Fibroblast of lung (primary cell): ENCODE data around the gene KRT80. TPM values are rescaled to one million over a fixed set of nuclear protein-coding genes. Genes with fewer than 3 reads are reported as not detected.
A peak's percentile ranks its signal among the peaks of the same experiment; 100 is the strongest.
"Not testable (repeated sequence)": the region's sequence is repeated elsewhere in the genome, so short reads cannot be mapped to it uniquely, and the experiment has no call there.

Experiments used
- DNase-seq, 2 donors: peaks; one replicate each; pipeline versions ENCODE4 v3.0.0 to v3.0.0-alpha.2; 2010; ENCODE audit warnings: low read depth in 2 of 2
- H2AFZ ChIP-seq: 2 replicates; pipeline ENCODE4 v1.5.1; 2012; ENCODE audit warnings: low read length, control low read depth, inconsistent platforms
- H3K27ac ChIP-seq: 2 replicates; pipeline ENCODE4 v1.5.1; 2011; ENCODE audit warnings: low read length, control low read depth; ENCODE audit not compliant: insufficient read depth
- H3K27me3 ChIP-seq: 2 replicates; pipeline ENCODE4 v1.5.1; 2011; ENCODE audit warnings: mild to moderate bottlenecking, low read length; ENCODE audit not compliant: control insufficient read depth, insufficient read depth
- H3K36me3 ChIP-seq: 2 replicates; pipeline ENCODE4 v1.5.1; 2011; ENCODE audit warnings: low read length; ENCODE audit not compliant: control insufficient read depth, insufficient read depth
- H3K4me1 ChIP-seq: 2 replicates; pipeline ENCODE4 v1.5.1; 2011; ENCODE audit warnings: low read length; ENCODE audit not compliant: control insufficient read depth, insufficient read depth; ENCODE audit errors: extremely low read depth
- H3K4me2 ChIP-seq: 2 replicates; pipeline ENCODE4 v1.5.1; 2011; ENCODE audit warnings: low read length, control low read depth; ENCODE audit not compliant: insufficient read depth; ENCODE audit errors: extremely low read depth
- H3K4me3 ChIP-seq, 4 experiments: fragments of 200-600 bp in 1 of 4; sonication (generic) in 1 of 4; replicated peaks in 1 of 4; 2 replicates each; pipeline ENCODE4 v1.5.1; 2011 to 2016; ENCODE audit warnings: low read length in 4 of 4, low read depth in 3 of 4, mild to moderate bottlenecking in 3 of 4, control low read depth in 2 of 4, inconsistent platforms in 1 of 4, mixed read lengths in 1 of 4; ENCODE audit not compliant: insufficient read depth in 1 of 4; ENCODE audit errors: control extremely low read depth in 1 of 4
- H3K79me2 ChIP-seq: 2 replicates; pipeline ENCODE4 v1.5.1; 2012; ENCODE audit warnings: mild to moderate bottlenecking, low read length, inconsistent platforms; ENCODE audit not compliant: control insufficient read depth, insufficient read depth
- H3K9ac ChIP-seq: 2 replicates; pipeline ENCODE4 v1.5.1; 2011; ENCODE audit warnings: mild to moderate bottlenecking, low read length, control low read depth; ENCODE audit not compliant: insufficient read depth
- H3K9me3 ChIP-seq: 2 replicates; pipeline ENCODE4 v1.5.1; 2012; ENCODE audit warnings: low read depth, low read length; ENCODE audit not compliant: control insufficient read depth, insufficient read depth
- H4K20me1 ChIP-seq: 2 replicates; pipeline ENCODE4 v1.5.1; 2011; ENCODE audit warnings: low read length; ENCODE audit not compliant: control insufficient read depth, insufficient read depth; ENCODE audit errors: extremely low read depth
- EZH2 ChIP-seq: IDR thresholded peaks from 2 replicates; pipeline ENCODE4 v1.5.1; 2012; ENCODE audit warnings: low read length, control low read depth, mild to moderate bottlenecking; ENCODE audit errors: missing control alignments
- polyA minus RNA-seq: library from RNA; depleted of rRNA, polyadenylated mRNA; stranded (reverse); fragments of >200 nt; gene quantifications from 2 replicates; pipeline ENCODE4 v1.2.3, GENCODE V29; 2011; ENCODE audit warnings: low replicate concordance
- polyA plus RNA-seq, 2 donors: library from polyadenylated mRNA; depleted of rRNA in 1 of 2; stranded (reverse) in 1 of 2; unstranded in 1 of 2; fragments of >200 nt; gene quantifications; 2 replicates each; pipeline ENCODE4 v1.2.1, GENCODE V29; 2011 to 2012; ENCODE audit warnings: missing spikeins in 1 of 2
- total RNA-seq: library from RNA; depleted of rRNA; stranded (reverse); fragments of >200 nt; gene quantifications from 2 replicates; pipeline ENCODE4 v1.2.1, GENCODE V29; 2014
- TF ChIP-seq, protein P1 (sequence below), 2 donors: IDR thresholded peaks in 1 of 2; conservative IDR thresholded peaks in 1 of 2; 1 replicate in 1 of 2; 2 replicates in 1 of 2; pipeline ENCODE4 v1.5.1; 2011 to 2012; ENCODE audit warnings: low read length in 2 of 2, control low read depth in 1 of 2, inconsistent platforms in 1 of 2, low read depth in 1 of 2, mild to moderate bottlenecking in 1 of 2

Gene KRT80
- total RNA-seq (under 0.01 and 0.17 TPM in 2 replicates), polyA plus RNA-seq (0.90 and 1.0 TPM in 2 replicates), polyA minus RNA-seq (0.89 and 1.5 TPM in 2 replicates)
- 0.83 and 1.1 TPM in 2 replicates for polyA plus RNA-seq (2012)

DNA sequence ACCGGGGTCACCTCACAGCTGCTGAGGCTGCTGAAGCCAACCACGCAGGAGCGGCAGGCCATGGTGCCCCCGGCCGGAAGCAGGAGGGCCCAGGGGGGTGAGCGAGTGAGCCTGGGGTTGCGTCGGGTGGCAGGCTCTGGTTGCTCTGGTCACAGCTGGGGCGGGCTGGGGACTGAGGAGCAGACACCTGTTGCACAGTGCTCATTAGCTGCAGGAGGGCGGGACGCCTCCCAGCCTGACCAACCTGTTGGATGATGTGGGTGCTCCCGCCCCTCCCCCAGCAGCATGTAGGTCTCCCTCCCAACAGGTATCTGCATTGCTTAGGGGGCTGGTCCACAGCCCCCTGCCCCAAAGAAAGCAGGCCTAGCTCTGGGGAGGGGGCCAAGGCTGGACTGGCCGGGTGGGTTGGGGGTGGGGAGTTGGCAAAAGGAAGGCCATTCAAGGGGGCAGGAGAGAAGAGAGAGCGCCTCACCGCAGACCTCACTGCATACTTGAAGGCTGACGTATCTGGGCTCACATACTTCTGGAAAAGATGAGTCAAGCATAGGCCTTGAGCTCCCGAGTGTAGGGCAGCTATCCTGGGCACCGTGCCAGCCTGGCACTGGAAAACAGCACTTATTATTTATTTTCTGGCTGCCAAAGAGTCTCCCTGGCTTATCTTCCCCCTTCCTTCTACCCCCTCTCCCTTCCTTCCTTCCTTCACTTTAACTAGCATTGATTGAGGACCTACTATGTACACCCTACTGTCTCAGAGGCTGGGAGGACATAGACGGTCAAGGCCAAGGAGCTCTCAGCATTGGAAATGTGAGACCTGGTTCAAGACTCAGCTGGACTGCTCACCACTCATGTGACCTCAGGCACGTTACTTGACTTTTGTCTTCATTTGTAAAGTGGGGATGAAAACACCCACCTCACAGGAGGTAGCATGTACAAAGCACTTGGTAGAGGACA is at the start of gene KRT80:
Gene KRT80, minus strand, starts transcription at position 174 of the 951 bp plus-strand sequence. Its CDS starts 112 bp downstream, at position 62.
- Histone ChIP-seq H4K20me1 (no peaks in the 10 kb centered on the region), H3K79me2 (no peaks in the 10 kb centered on the region), H3K27ac (peak within 1 kb of the TSS; percentile 78), H3K36me3 (peaks cover under 1% of the 10 kb centered on the region), H3K27me3 (no peaks in the 10 kb centered on the region), H2AFZ (no peak within 1 kb of the TSS), H3K4me1 (peaks cover 53% of the 10 kb centered on the region), H3K9ac (peak within 1 kb of the TSS; percentile 27), H3K4me2 (peak within 1 kb of the TSS; percentile 84), H3K9me3 (no peaks in the 10 kb centered on the region), H3K4me3 (no peak within 1 kb of the TSS)
- DNase-seq = peak; percentile 98 to 100
- no peak for TF ChIP-seq EZH2
- TF ChIP-seq, protein P1, sequence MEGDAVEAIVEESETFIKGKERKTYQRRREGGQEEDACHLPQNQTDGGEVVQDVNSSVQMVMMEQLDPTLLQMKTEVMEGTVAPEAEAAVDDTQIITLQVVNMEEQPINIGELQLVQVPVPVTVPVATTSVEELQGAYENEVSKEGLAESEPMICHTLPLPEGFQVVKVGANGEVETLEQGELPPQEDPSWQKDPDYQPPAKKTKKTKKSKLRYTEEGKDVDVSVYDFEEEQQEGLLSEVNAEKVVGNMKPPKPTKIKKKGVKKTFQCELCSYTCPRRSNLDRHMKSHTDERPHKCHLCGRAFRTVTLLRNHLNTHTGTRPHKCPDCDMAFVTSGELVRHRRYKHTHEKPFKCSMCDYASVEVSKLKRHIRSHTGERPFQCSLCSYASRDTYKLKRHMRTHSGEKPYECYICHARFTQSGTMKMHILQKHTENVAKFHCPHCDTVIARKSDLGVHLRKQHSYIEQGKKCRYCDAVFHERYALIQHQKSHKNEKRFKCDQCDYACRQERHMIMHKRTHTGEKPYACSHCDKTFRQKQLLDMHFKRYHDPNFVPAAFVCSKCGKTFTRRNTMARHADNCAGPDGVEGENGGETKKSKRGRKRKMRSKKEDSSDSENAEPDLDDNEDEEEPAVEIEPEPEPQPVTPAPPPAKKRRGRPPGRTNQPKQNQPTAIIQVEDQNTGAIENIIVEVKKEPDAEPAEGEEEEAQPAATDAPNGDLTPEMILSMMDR (conservative IDR thresholded peaks at IDR 0.05 in 1 of 2, IDR thresholded peaks at IDR 0.05 in 1 of 2; ENCODE audit: low read depth in 1 of 2, low read length in 2 of 2) = no peak

DNA sequence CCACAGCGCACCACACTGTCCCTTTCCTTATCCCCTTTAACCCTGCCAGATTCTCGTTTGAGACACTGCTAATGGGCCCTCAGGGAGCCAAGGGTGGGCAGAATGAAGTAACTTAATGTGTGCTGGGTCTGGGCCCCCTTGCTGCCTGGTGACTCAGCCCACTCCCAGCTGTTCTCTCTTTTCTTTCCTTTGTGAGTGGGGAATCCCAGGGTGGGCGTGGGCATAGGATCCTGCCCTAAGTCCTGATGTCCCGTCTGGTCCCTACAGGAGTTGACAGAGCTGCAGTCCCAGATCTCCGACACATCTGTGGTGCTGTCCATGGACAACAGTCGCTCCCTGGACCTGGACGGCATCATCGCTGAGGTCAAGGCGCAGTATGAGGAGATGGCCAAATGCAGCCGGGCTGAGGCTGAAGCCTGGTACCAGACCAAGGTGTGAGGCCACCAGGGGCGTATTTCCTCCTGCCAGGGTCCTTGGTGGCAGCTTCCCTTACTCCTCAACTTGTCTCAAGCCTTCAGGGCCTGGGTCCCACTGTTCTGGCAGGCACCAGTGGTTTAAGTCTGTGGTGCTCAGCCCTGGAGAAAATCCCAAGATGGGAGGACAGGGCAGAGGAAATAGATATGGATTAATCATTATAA is 49.5 kb upstream of the KRT80 start:
- DNase-seq = no peak
- Histone ChIP-seq H3K79me2 (no peaks in the 10 kb centered on the region), H3K4me3 (no peak overlapping the region), H3K4me2 (no peak overlapping the region), H3K36me3 (no peaks in the 10 kb centered on the region), H3K9ac (no peak overlapping the region), H3K9me3 (no peaks in the 10 kb centered on the region), H4K20me1 (no peaks in the 10 kb centered on the region), H3K27ac (no peak overlapping the region), H2AFZ (no peak overlapping the region), H3K4me1 (peaks cover 13% of the 10 kb centered on the region), H3K27me3 (no peaks in the 10 kb centered on the region)
- TF ChIP-seq, protein P1 (conservative IDR thresholded peaks at IDR 0.05 in 1 of 2, IDR thresholded peaks at IDR 0.05 in 1 of 2; ENCODE audit: low read depth in 1 of 2, low read length in 2 of 2) = no peak
- no peak for TF ChIP-seq EZH2

DNA sequence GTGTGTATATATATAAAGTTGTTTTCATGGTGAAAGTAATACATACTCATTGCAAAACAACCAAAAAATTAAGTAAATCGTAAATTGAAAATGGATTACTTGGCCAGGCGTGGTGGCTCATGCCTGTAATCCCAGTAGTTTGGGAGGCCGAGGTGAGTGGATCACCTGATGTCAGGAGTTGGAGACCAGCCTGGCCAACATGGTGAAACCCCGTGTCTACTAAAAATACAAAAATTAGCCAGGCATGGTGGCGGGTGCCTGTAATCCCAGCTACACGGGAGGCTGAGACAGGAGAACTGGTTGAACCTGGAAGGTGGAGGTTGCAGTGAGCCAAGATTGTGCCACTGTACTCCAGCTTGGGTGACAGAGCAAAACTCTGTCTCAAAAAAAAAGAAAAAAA is 48.4 kb upstream of the KRT80 start:
- H3K9me3 ChIP-seq, H3K9ac ChIP-seq, H4K20me1 ChIP-seq, H2AFZ ChIP-seq, H3K4me2 ChIP-seq, H3K36me3 ChIP-seq, DNase-seq, H3K4me3 ChIP-seq, H3K79me2 ChIP-seq, H3K27me3 ChIP-seq, H3K27ac ChIP-seq: not testable (repeated sequence)
- peaks cover 14% of the 10 kb centered on the region for H3K4me1 ChIP-seq
